NK-92 (cell line): ENCODE measurements around the gene SCAMP1.

Experiments
- DNase-seq: peaks from one replicate; lab custom pipeline; 2025; ENCODE audit not compliant: unreplicated experiment; lab: John Stamatoyannopoulos, UW

Gene SCAMP1

DNA sequence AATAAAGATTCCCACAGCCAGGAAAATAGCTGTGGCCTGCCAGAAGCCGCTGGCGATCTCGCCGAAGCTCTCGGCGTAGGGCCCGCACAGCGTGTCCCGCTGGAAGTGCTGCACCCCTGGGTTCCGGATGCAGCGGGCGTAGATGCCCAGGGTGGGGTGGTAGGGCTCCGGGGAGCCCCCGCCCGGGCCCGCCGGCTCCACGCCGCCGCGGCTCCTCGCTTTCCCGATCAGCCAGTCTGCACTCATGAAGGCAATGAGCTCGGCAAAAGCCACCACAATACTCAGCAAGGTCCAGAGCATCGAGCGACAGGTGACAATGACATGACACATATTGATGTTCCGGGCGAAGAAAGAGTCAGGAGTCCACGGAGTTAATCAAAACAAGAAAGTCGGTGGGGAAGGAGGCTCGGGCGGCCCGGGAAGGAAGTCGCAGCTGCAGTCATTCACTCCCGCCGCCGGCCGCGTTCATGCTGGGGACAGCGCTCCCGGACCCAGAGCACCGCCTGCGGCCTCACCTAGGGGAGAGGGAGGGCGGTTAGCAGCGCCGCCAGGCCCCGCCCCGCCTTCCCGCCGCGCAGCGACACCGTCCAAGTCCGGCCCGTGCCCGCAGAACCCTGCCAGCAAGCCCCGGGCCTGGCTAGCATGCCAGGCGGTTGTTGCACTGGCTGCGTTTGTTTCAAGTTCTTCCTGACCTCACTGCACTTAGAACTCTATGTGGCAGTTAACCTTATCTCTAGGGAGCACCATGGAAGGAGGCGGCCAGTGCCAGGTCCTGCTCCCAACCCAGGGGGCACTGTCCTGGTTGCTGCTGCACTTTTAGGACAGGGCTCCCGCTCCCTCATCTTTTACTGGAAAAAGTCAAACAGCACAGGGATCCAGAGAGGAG, 149.7 kb downstream of the SCAMP1 start:
- no peak for DNase-seq

DNA sequence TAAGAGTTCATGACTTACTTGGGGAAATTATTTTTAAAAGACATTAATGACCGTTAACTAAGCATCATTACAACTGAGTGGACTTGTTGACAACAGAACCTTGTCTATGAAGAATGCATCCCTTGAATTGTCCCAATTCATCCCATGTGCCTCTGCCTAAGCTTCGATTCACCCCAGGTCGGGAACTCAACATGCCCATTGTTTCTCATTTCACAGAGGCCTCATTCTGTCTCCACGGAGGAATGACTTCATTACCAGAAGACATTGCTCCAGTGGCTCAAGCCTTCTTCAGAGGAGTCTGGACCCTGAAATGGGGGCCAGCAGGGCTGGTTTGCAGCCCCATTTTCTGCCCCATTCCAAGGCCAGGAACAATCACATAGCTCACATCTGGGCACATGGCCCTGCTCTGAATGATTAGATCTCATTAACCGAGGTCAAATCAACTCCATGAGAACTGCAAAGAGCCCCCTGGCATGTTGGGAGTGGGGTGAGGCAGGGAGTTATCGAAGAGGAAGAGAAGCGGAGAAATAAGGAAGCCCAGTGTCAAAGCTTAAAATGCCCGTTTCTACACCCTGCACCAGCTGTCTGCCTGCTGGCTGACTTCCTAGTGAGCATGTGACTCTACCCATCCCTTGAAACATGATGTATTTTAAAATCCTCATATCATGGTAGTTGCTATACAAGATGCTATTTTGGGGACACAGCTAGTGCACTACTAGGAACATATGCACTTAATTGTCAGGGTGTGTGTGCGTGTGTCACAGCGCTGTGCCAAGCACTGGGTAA, 150.9 kb downstream of the SCAMP1 start:
- DNase-seq: no peak

DNA sequence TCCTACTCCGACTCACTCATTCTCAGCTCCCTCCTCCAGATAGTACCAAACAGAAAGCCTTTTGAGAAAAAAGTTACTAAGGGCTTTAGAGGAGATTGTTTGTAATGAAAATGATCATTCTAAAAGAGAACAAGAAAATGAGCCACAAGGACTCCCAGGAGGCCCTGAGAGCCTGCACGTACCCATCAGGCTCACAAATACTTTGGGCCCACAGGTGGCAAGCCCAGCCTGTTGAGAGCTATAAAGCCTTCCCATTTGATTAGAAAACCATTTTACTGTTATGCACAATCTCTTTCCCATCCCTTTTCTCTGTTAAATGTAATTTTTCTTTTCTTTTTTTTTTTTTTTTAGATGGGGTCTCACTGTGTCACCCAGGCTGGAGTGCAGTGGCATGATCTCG, 152.0 kb downstream of the SCAMP1 start:
- DNase-seq: no peak

DNA sequence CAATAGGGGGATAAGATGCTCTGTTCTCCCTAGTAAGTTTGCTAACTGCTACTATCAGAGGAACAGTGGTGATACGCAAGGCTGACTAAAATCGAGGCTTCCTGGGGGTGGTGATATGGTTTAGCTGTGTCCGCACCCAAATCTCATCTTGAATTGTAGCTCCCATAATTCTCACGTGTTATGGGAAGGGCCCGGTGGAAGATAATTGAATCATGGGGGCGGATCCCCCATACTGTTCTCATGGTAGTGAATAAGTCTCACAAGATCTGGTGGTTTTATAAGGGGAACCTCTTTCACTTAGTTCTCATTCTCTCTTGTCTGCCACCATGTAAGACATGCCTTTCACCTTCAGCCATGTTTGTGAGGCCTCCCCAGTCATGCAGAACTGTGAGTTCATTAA, 153.0 kb downstream of the SCAMP1 start:
- DNase-seq: no peak

- DNase-seq: no peak
Measured at GRCh38 chr5:78514427-78515330, 154.3 kb downstream of the SCAMP1 start.

- DNase-seq: no peak
Measured at GRCh38 chr5:78515670-78516069, 155.3 kb downstream of the SCAMP1 start.

- no peak for DNase-seq
Measured at GRCh38 chr5:78518365-78519197, 158.2 kb downstream of the SCAMP1 start.

GRCh38 chr5:78519198-78519941, 159.0 kb downstream of the SCAMP1 start:
- DNase-seq: no peak

DNA sequence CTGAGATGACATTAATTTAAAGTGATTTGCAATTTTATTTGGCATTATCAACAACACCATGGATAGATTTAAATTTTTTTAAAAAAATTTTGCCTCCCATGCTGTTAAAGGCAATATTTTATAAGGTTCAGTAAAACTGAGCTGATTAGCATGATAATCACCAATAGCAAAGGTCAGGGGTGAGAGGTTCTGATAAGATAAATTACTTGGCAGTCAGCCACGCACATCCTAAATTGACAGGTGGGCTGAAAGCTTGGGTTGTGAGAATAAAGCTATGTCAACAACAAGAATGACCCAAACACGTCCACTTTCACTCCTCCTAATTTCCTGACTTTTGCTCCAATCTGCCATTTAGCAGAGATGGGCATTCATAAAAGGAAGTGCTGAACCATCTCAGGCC, 161.0 kb downstream of the SCAMP1 start:
- DNase-seq: no peak

DNA sequence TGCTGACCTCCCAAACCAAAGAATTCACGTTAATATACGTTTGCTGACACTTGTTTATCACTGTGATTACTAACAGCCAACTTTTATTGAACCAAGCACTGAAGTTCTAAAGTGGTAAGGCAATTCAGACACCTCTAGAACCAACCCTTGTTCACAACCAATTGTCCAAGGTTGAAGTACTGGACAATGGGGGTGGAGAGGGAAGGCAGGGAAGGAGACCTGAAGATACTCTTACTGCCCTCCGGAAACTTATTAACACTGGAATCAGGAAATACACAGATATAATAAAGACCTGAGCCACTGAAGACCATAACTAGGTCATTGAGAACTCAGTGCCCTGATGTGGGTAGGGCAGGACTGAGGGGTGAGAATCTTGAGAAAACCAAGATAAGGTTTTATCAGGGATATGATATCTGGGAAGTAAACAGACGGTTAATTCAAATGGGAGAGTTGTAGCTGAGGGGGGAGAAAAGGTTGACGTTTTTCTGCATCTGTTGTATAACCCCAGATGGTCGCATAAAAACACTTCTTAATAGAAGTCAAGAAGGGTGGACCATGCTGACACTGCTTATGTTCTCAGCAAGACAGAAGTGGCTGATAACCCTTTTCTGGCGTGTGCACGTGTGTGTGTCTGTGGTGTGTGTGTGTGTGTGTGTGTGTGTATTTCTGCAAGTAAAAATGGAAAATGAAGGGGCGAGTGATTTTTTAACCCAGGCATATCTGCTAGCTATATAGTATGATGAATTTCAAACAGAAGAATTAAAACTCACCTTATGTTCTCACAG, 162.3 kb downstream of the SCAMP1 start:
- no peak for DNase-seq

DNA sequence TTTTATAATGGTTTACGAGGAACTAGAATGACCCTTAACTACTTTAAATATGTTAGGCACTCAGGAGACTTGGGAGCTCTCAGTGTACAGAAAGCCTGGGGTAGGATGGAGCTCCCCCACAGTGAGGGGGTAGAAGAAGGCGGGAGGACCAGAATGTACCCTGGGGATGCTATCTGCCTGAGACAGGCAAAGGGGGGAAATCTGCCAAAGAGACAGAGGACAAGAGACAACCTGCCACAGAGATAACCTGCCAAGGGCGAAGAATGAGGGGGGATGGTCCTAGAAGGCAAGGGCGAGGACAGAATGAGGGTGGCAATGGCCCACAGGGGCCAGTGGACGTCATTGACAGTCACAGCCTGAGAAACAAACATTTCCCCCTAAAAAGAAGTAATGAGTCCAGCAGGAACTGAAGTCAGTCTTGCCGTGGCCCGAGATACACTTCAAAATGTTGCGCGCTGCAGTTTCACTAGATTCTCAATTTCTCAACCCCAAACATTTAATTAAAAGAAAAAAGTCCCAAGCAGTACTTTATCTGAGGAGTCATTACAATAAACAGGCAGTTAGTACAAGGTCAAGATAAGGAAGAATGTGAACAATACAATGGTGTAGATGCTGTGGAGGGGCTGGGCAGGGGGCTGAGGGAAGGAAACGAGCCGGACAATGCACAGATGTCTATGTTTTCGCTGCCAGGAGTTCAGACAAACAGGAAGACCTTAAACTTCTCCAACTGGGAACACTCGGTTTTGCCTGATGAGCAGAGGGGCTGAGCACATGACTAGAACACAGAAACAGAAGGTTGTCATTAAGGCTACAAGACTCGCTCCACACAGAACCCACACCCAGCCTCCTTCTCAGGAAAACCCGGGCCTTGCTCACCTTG, 163.1 kb downstream of the SCAMP1 start:
- DNase-seq: no peak

GRCh38 chr5:78526049-78526525, 165.7 kb downstream of the SCAMP1 start:
- no peak for DNase-seq

DNA sequence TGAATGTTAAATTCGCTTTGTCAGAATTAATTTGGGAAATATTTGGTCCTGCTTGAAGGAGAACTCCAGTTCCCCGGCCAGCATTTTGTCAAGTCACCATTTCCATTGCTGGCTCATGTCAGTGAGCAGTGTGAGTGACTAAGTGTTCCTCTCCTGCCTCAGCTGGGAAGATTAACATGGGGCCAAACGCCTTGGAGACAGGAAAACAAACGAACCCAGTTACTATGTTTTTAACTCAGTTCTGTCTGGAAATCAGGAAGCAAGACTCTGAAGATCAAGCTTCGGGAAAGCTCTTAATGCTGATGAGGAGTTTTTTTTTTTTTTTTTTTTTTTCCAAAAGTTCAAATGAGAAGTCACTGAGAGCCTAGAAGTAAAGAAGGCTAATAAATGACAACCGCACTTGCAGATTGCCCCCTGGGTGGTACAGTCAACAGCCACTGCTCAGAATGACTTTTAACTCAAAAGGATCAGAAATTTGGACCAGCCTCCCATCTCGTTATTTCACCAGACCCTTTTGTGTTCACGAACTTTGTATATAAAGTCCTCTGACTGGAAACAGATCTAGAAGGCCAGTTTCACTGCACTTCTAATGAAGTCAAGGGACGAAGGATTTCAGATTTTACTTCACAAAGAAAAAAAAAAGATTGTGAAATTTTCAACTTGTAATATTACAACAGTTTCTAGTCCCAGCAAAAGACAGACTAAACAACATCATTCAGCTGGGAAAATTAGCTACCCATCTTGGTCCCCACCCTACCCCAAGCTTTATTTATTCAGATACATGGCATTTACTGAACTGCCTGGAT, 166.8 kb downstream of the SCAMP1 start:
- DNase-seq: no peak

- DNase-seq: no peak
Measured at GRCh38 chr5:78527925-78528324, 167.5 kb downstream of the SCAMP1 start.
